A549 treated with DMSO at 1 μM for 4 hours (cell line): ENCODE data around the gene NOTCH3. TPM values are rescaled to one million over a fixed set of nuclear protein-coding genes. Genes with fewer than 3 reads are reported as not detected.

Experiments used
- total RNA-seq: library from RNA; stranded (reverse); fragments of 200-300 nt; extraction: Qiagen RNA extraction; gene quantifications from 5 replicates; pipeline ENCODE4 v1.2.3, GENCODE V29; 2022; ENCODE audit warnings: low read depth

Gene NOTCH3
- total RNA-seq: 7.9 to 10.2 TPM (median 9.9 TPM) in 5 replicates

DNA sequence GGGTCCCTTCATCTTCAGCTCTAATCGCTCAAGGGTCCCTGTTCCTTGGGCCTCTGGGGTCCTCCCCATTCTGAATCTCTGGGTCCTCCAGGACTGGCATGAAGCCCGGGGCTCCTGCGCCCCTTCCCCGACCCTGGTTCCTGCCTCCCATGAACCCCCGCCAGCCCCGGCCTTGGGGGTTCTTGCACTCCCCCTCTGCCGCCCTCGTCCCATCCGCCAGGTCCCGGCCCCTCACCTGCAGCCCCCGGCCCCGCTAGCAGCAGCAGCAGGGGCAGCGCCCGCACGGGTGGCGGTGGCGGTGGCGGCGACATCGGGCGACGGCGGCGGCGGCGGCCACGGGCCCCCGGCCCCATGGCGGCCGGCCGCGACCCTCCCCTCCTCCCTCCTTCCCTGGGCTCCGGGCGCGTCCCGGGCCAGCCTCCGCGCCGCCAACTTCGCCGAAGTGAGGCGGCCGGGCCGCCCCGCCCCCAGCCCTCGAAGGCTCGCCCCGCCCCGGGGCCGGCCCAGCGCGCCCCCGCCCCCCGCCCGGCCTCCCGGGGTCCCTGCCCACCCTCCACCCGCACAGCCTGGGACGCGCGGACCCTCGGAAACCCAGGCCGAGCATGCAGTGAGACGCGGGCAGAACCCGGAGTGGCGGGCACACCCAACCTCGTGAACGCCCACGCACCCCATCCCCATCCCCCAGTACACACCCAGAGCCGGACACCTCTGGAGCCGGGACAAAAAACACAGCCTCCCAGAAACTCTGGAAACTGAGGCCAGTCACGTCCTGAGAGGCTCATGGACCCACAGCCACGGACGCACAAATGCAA lies at the start of gene NOTCH3:
NOTCH3 (minus strand) TSS at position 443 of the 812 bp plus-strand sequence; CDS start at position 353, 90 bp downstream.

Other genes starting within 250 kb of the NOTCH3 start
- not detected in 5 replicates for gene SLC1A6, start 221.1 kb downstream of the NOTCH3 start, total RNA-seq
- not detected in 5 replicates for gene CASP14, start 151.5 kb downstream of the NOTCH3 start, total RNA-seq
- gene OR1I1, start 118.8 kb downstream of the NOTCH3 start, total RNA-seq: not detected in 5 replicates
- 13.7 to 16.3 TPM (median 14.5 TPM) in 5 replicates for gene SYDE1, start 93.6 kb downstream of the NOTCH3 start, total RNA-seq
- 0.05 to 0.10 TPM in 2 of 5 replicates, not detected in the others for gene EPHX3, start 31.5 kb upstream of the NOTCH3 start, total RNA-seq
- 24.2 to 33.9 TPM (median 29.9 TPM) in 5 replicates for gene BRD4, start 131.5 kb upstream of the NOTCH3 start, total RNA-seq
- gene AKAP8, start 178.8 kb upstream of the NOTCH3 start, total RNA-seq: 15.7 to 20.3 TPM (median 18.1 TPM) in 5 replicates
- 34.8 to 41.9 TPM (median 38.5 TPM) in 5 replicates for gene AKAP8L, start 218.0 kb upstream of the NOTCH3 start, total RNA-seq
- 15.5 to 24.5 TPM (median 22.0 TPM) in 5 replicates for gene WIZ, start 249.0 kb upstream of the NOTCH3 start, total RNA-seq